ENCODE data around the gene SMPD3.

The SMPD3 gene

GRCh38 chr16:68384288-68385161, 63.8 kb downstream of the SMPD3 start:
- no peak for DNase-seq (ENCODE audit: low read depth in 2 of 3, low spot score in 1 of 3)

DNA sequence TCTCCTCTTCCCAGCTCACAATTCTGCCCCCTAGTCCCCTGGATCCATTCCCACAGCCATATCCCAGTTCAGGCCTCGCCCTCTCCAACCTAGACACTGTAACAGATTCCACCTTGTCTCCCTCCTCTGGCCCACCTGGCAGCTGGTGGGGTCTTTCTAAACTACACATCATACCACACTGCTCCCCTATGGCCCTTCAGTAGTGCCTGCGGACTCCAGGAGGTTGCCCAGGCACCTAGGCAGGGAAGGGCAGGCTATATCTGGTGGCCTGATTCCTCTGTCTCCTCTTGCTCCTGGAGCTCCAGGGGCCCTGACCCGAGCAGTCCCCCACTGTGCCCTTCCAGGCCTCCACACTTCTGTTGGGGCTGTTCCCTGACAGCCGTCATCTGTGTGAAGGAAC, 64.5 kb downstream of the SMPD3 start:
- no peak for DNase-seq (ENCODE audit: low read depth in 2 of 3, low spot score in 1 of 3)

DNA sequence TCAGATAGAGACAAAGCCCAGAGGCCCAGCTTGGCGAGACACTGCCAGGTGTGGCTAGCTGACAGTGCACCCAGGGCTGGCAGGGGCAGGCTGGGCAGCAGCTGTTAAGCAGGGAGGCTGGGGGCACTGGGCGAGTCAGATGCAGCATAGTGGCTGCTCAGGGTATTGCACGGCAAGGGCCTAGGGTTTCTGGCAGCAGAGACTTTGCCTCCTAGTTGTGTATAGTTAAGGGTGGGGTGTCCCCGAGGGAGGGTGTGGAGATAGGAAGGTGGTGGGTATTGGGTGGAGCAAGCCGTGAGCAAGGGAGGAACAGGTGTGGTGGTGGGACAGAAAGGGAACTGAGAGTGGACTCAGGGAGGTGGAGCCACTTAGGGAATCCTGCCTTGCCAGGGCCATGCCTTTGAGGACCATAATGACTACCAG, 66.0 kb downstream of the SMPD3 start:
- peak in 1 of 3 donors; percentile 24 for DNase-seq (ENCODE audit: low read depth in 2 of 3, low spot score in 1 of 3)

GRCh38 chr16:68381363-68381724, 67.0 kb downstream of the SMPD3 start:
- DNase-seq (ENCODE audit: low read depth in 2 of 3, low spot score in 1 of 3) = no peak

GRCh38 chr16:68380676-68381362, 67.5 kb downstream of the SMPD3 start:
- DNase-seq (ENCODE audit: low read depth in 2 of 3, low spot score in 1 of 3) = no peak

- DNase-seq (ENCODE audit: low read depth in 2 of 3, low spot score in 1 of 3) = no peak
These were observed 68.0 kb downstream of the SMPD3 start for GRCh38 chr16:68380348-68380670.

- no peak for DNase-seq (ENCODE audit: low read depth in 2 of 3, low spot score in 1 of 3)
These were observed 68.6 kb downstream of the SMPD3 start for GRCh38 chr16:68379472-68380347.

DNA sequence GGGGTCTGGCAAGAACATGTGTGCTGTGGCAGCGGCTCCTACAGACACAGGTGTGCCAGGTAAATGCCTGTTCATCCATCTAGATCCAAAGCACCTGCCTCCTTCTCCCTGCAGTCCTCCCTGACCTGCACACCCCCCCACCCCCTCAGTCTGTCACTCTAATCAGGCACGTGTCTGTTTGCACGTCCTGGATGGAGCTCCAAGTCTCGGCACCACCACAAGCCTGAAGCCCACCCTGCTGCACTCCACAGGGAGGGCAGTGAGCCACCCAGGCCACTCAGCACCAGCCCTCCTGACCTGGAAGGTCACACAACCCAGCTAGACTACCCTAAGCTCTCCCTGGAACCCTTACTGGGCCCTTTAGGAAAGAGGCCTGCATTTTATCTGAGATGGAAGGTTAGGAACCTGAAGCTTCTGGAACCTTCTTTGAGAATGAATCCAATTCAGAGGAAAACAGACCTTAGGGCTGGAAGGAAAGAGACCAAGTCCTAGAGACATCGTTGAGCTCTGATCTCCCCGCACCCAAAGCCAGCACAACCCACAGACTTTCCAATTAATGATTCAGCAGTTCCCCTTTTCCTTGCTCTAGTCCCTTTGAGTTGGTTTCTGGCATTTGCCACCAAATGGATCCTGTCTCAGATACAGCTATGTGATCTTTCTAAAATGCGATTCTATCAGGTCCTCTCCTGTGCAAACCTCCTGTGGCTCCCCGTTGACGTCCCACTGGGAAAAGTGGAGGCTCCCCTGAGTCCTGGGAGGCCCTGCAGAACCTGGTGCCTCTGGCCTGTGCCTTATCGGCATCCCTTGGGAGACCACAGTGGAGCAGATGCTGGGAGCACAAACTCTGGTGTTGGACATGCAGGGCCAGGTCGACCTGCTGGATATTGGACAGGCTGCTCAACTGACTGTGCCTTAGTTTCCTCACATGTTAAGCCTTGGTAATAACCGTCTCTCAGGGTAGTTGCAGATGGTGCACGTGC, 69.6 kb downstream of the SMPD3 start:
- DNase-seq (ENCODE audit: low read depth in 2 of 3, low spot score in 1 of 3) = no peak

GRCh38 chr16:68377667-68378393, 70.5 kb downstream of the SMPD3 start:
- DNase-seq (ENCODE audit: low read depth in 2 of 3, low spot score in 1 of 3) = no peak

DNA sequence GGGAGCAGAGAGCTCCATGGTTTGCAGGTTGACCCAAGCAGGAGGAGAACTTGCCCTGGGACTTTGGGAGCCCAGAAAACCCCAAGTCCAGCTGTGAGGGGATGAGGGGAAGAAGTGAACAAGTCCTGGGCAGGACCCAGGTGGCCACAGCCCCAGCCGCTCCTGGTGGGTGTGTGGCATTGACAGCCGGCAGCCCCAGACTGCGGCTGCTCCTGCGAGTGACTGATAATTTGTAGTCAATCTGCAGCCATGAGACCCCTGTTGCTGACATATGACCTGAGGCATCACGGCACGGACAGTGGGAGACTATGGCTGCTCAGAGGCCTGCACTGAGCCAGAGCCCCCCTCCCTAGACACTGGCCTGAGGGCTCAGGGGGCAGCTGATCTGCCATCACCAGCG, 71.1 kb downstream of the SMPD3 start:
- no peak for DNase-seq (ENCODE audit: low read depth in 2 of 3, low spot score in 1 of 3)

DNA sequence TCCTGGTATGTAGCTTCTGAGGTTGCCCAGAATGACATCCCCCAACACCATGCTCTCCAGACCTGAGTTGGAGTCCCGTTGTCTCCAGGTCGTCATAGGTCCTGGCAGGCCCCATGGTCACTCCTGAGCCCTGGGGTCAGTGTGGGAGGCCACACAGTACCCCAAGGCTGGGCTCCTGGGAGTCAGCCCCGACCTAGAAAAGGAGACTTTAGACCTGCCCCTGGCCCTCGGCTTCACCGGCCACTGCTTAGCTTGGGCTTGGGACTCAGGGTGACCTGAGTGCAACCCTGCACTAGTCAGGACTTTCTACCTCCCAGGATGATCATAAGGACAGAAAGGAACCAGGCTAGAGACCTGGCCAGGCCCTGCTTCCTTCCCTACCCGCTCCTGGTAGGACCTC, 71.7 kb downstream of the SMPD3 start:
- DNase-seq (ENCODE audit: low read depth in 2 of 3, low spot score in 1 of 3) = no peak

- no peak for DNase-seq (ENCODE audit: low read depth in 2 of 3, low spot score in 1 of 3)
These were observed 72.3 kb downstream of the SMPD3 start for GRCh38 chr16:68375801-68376536.

DNA sequence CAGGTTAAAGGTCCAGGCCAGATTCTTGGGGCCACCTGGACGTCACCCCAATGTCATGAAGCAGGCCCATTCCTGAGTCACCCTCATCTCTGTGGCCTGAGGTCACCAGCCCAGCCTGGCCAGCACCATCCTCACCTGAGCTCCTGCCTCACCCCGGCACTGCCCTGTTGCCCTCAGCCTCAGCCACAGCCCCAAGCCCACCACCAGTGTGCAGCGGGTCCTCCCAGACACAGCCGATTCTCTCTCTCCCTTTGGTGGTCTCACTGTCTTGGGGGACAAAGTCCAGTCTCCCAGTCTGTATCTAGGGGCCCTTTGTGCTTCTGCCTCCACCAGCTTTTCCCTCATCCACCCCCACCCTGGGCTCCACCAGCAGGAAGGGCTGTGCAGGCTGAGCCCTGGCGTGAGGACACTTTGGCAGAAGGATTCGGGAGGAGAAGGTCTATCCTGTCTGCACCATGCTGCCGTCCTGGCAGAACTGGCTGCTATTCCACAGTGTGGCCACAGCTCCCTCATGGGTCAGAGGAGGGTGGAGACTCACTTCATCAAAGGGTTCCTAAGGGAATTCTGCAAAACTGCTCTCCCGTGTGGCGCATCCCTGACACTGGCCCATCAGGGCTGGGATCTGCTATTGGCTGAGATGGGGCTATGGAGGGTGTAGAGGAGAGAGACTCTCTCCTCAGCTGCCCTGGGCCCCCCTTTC, 73.2 kb downstream of the SMPD3 start:
- no peak for DNase-seq (ENCODE audit: low read depth in 2 of 3, low spot score in 1 of 3)

GRCh38 chr16:68374246-68374805, 74.0 kb downstream of the SMPD3 start:
- DNase-seq (ENCODE audit: low read depth in 2 of 3, low spot score in 1 of 3) = no peak

- no peak for DNase-seq (ENCODE audit: low read depth in 2 of 3, low spot score in 1 of 3)
These were observed 74.6 kb downstream of the SMPD3 start for GRCh38 chr16:68373528-68374245.

- DNase-seq (ENCODE audit: low read depth in 2 of 3, low spot score in 1 of 3) = no peak
These were observed 75.5 kb downstream of the SMPD3 start for GRCh38 chr16:68372806-68373205.

GRCh38 chr16:68372381-68372720, 76.0 kb downstream of the SMPD3 start:
- DNase-seq (ENCODE audit: low read depth in 2 of 3, low spot score in 1 of 3) = no peak
